EH (cell line): ENCODE measurements around the gene CTTNBP2NL.
"Not testable (repeated sequence)": the region's sequence is repeated elsewhere in the genome, so short reads cannot be mapped to it uniquely, and the experiment has no call there.

Source experiments
- DNase-seq: peaks from one replicate; pipeline ENCODE4 v3.0.0-alpha.2; 2015; ENCODE audit warnings: low read depth

CTTNBP2NL gene

GRCh38 chr1:112464501-112464900 lies 68.5 kb downstream of the CTTNBP2NL start:
- no peak for DNase-seq

GRCh38 chr1:112465122-112465521 lies 69.1 kb downstream of the CTTNBP2NL start:
- peak; percentile 73 for DNase-seq

GRCh38 chr1:112466078-112466660 lies 70.2 kb downstream of the CTTNBP2NL start:
- DNase-seq, result peak; percentile 94

- not testable (repeated sequence) for DNase-seq
Measured at GRCh38 chr1:112470324-112470723, 74.3 kb downstream of the CTTNBP2NL start.

GRCh38 chr1:112470966-112471365 lies 75.0 kb downstream of the CTTNBP2NL start:
- no peak for DNase-seq

- no peak for DNase-seq
Measured at GRCh38 chr1:112472142-112472541, 76.1 kb downstream of the CTTNBP2NL start.

GRCh38 chr1:112477550-112477949 lies 81.5 kb downstream of the CTTNBP2NL start:
- DNase-seq, result no peak

- no peak for DNase-seq
Measured at GRCh38 chr1:112478314-112478713, 82.3 kb downstream of the CTTNBP2NL start.

GRCh38 chr1:112486063-112486462 lies 90.0 kb downstream of the CTTNBP2NL start:
- not testable (repeated sequence) for DNase-seq

- DNase-seq, result not testable (repeated sequence)
Measured at GRCh38 chr1:112487686-112488085, 91.7 kb downstream of the CTTNBP2NL start.

- no peak for DNase-seq
Measured at GRCh38 chr1:112488141-112488540, 92.1 kb downstream of the CTTNBP2NL start.

GRCh38 chr1:112492076-112492475 lies 96.1 kb downstream of the CTTNBP2NL start:
- DNase-seq, result no peak

- DNase-seq, result no peak
Measured at GRCh38 chr1:112493351-112493750, 97.3 kb downstream of the CTTNBP2NL start.

GRCh38 chr1:112496290-112496689 lies 100.3 kb downstream of the CTTNBP2NL start:
- no peak for DNase-seq

- peak; percentile 74 for DNase-seq
Measured at GRCh38 chr1:112501810-112502641, 106.0 kb downstream of the CTTNBP2NL start.

- peak; percentile 52 for DNase-seq
Measured at GRCh38 chr1:112502826-112503225, 106.8 kb downstream of the CTTNBP2NL start.

- DNase-seq, result no peak
Measured at GRCh38 chr1:112504001-112504660, 108.1 kb downstream of the CTTNBP2NL start.

GRCh38 chr1:112504661-112505399 lies 108.8 kb downstream of the CTTNBP2NL start:
- DNase-seq, result no peak

GRCh38 chr1:112505400-112505785 lies 109.4 kb downstream of the CTTNBP2NL start:
- no peak for DNase-seq

- DNase-seq, result no peak
Measured at GRCh38 chr1:112505878-112506277, 109.9 kb downstream of the CTTNBP2NL start.

GRCh38 chr1:112506306-112506705 lies 110.3 kb downstream of the CTTNBP2NL start:
- DNase-seq, result no peak

GRCh38 chr1:112506731-112507130 lies 110.7 kb downstream of the CTTNBP2NL start:
- DNase-seq, result no peak
